Endothelial cell (in vitro differentiated cells): Measurements from ENCODE around the gene IL1RAPL1. TPM values are rescaled to one million over a fixed set of nuclear protein-coding genes. Genes with fewer than 3 reads are reported as not detected.

Experiments used
- DNase-seq: peaks from one replicate; pipeline ENCODE4 v3.0.0; 2021; ENCODE audit warnings: low spot score
- H3K27ac Mint-ChIP-seq: one replicate; pipeline ENCODE4 v1.8.0; 2021; ENCODE audit warnings: mixed read lengths, inconsistent platforms; ENCODE audit not compliant: unreplicated experiment
- H3K27me3 Mint-ChIP-seq: one replicate; pipeline ENCODE4 v1.8.0; 2021; ENCODE audit warnings: mild to moderate bottlenecking, moderate library complexity, mixed read lengths, inconsistent platforms; ENCODE audit not compliant: unreplicated experiment
- H3K36me3 Mint-ChIP-seq: one replicate; pipeline ENCODE4 v1.8.0; 2021; ENCODE audit warnings: mild to moderate bottlenecking, low read depth, mixed read lengths, inconsistent platforms; ENCODE audit not compliant: unreplicated experiment
- H3K4me1 Mint-ChIP-seq: one replicate; pipeline ENCODE4 v1.8.0; 2021; ENCODE audit warnings: mild to moderate bottlenecking, mixed read lengths, inconsistent platforms; ENCODE audit not compliant: unreplicated experiment
- H3K4me3 Mint-ChIP-seq: one replicate; pipeline ENCODE4 v1.8.0; 2021; ENCODE audit warnings: mild to moderate bottlenecking, mixed read lengths, inconsistent platforms; ENCODE audit not compliant: unreplicated experiment
- H3K9me3 Mint-ChIP-seq: one replicate; pipeline ENCODE4 v1.8.0; 2021; ENCODE audit warnings: mixed read lengths, inconsistent platforms; ENCODE audit not compliant: unreplicated experiment
- CTCF ChIP-seq: fragments of 200-600 bp; sonication (generic); IDR thresholded peaks from one replicate; pipeline ENCODE4 v1.5.0; 2021; ENCODE audit warnings: antibody characterized with exemption; ENCODE audit not compliant: unreplicated experiment
- total RNA-seq: library from RNA; stranded (reverse); fragmentation: NEBNext Ultra II Directional; extraction: Animal tissue kit (Norgen Biotek cat#: 25700); gene quantifications from one replicate; pipeline ENCODE4 v1.2.1, GENCODE V29; 2021; ENCODE audit not compliant: unreplicated experiment

Gene IL1RAPL1
- total RNA-seq, 1 donor from 2014 or later = 0.18 TPM

GRCh38 chrX:29136904-29137303 is 549.7 kb downstream of the IL1RAPL1 start:
- H3K27me3 Mint-ChIP-seq = no peaks in the 10 kb centered on the region
- H3K36me3 Mint-ChIP-seq = no peaks in the 10 kb centered on the region
- no peaks in the 10 kb centered on the region for H3K9me3 Mint-ChIP-seq
- H3K4me1 Mint-ChIP-seq = no peaks in the 10 kb centered on the region
- no peak for DNase-seq
- no peak overlapping the region for H3K4me3 Mint-ChIP-seq
- TF ChIP-seq CTCF = no peak
- H3K27ac Mint-ChIP-seq = no peak overlapping the region

GRCh38 chrX:29138003-29138402 is 550.8 kb downstream of the IL1RAPL1 start:
- no peak for DNase-seq
- H3K27ac Mint-ChIP-seq = no peak overlapping the region
- no peaks in the 10 kb centered on the region for H3K27me3 Mint-ChIP-seq
- no peaks in the 10 kb centered on the region for H3K9me3 Mint-ChIP-seq
- no peak for TF ChIP-seq CTCF
- H3K4me3 Mint-ChIP-seq = no peak overlapping the region
- H3K4me1 Mint-ChIP-seq = no peaks in the 10 kb centered on the region
- no peaks in the 10 kb centered on the region for H3K36me3 Mint-ChIP-seq

GRCh38 chrX:29143356-29143755 is 556.1 kb downstream of the IL1RAPL1 start:
- no peak for DNase-seq
- Mint-ChIP-seq H3K36me3 (no peaks in the 10 kb centered on the region), H3K27ac (no peak overlapping the region), H3K4me1 (no peaks in the 10 kb centered on the region), H3K27me3 (peaks cover 1% of the 10 kb centered on the region), H3K4me3 (no peak overlapping the region), H3K9me3 (no peaks in the 10 kb centered on the region)
- TF ChIP-seq CTCF = no peak

GRCh38 chrX:29143756-29144155 is 556.5 kb downstream of the IL1RAPL1 start:
- Mint-ChIP-seq H3K4me1 (no peaks in the 10 kb centered on the region), H3K27ac (no peak overlapping the region), H3K27me3 (peaks cover 1% of the 10 kb centered on the region), H3K36me3 (no peaks in the 10 kb centered on the region), H3K4me3 (no peak overlapping the region), H3K9me3 (no peaks in the 10 kb centered on the region)
- no peak for DNase-seq
- TF ChIP-seq CTCF = no peak

GRCh38 chrX:29145316-29145715 is 558.1 kb downstream of the IL1RAPL1 start:
- Mint-ChIP-seq H3K4me1 (no peaks in the 10 kb centered on the region), H3K36me3 (no peaks in the 10 kb centered on the region), H3K27ac (no peak overlapping the region), H3K27me3 (peaks cover 1% of the 10 kb centered on the region), H3K4me3 (no peak overlapping the region), H3K9me3 (no peaks in the 10 kb centered on the region)
- no peak for DNase-seq
- TF ChIP-seq CTCF = no peak
